Natural killer cell (primary cell): ENCODE results near the gene SLC5A2. TPM values are rescaled to one million over a fixed set of nuclear protein-coding genes. Genes with fewer than 3 reads are reported as not detected.

Experiments
- ATAC-seq, 3 donors: fragments of 150-1000 bp in 2 of 3; fragments of 200-7000 bp in 1 of 3; cut with Tn5 transposase; 1 replicate in 1 of 3; 2 replicates in 2 of 3; pipeline ENCODE4 v1.10.0; 2021; ENCODE audit warnings: mild to moderate bottlenecking in 2 of 3, moderate library complexity in 2 of 3
- DNase-seq, 2 donors: peaks; one replicate each; pipeline versions ENCODE4 v3.0.0 to v3.0.0-alpha.2; 2013 to 2021; ENCODE audit warnings: mixed read lengths in 1 of 2
- H3K27ac ChIP-seq: one replicate; pipeline ENCODE4 v1.5.1; 2013; ENCODE audit warnings: mild to moderate bottlenecking, low read length
- H3K27me3 ChIP-seq: one replicate; pipeline ENCODE4 v1.6.1; 2013; ENCODE audit warnings: low read length; ENCODE audit not compliant: control insufficient read depth, insufficient read depth
- H3K36me3 ChIP-seq: one replicate; pipeline ENCODE4 v1.6.1; 2013; ENCODE audit warnings: low read length; ENCODE audit not compliant: control insufficient read depth, insufficient read depth
- H3K4me1 ChIP-seq: one replicate; pipeline ENCODE4 v1.6.1; 2013; ENCODE audit warnings: low read length; ENCODE audit not compliant: control insufficient read depth, insufficient read depth
- H3K4me3 ChIP-seq: one replicate; pipeline ENCODE4 v1.5.1; 2013; ENCODE audit warnings: low read length
- H3K9me3 ChIP-seq: one replicate; pipeline ENCODE4 v1.6.1; 2013; ENCODE audit warnings: low read length; ENCODE audit not compliant: control insufficient read depth, insufficient read depth
- H3K27ac Mint-ChIP-seq, 2 donors: one replicate each; pipeline ENCODE4 v1.8.0; 2022; ENCODE audit warnings: mild to moderate bottlenecking in 2 of 2, mixed read lengths in 2 of 2, moderate library complexity in 1 of 2
- H3K27me3 Mint-ChIP-seq, 2 donors: one replicate each; pipeline ENCODE4 v1.8.0; 2022; ENCODE audit warnings: low read depth in 2 of 2, mixed read lengths in 2 of 2
- H3K36me3 Mint-ChIP-seq: one replicate; pipeline ENCODE4 v1.8.0; 2022; ENCODE audit warnings: mixed read lengths
- H3K4me1 Mint-ChIP-seq, 2 donors: one replicate each; pipeline ENCODE4 v1.8.0; 2022; ENCODE audit warnings: mixed read lengths in 2 of 2
- H3K4me3 Mint-ChIP-seq: one replicate; pipeline ENCODE4 v1.8.0; 2022; ENCODE audit warnings: mild to moderate bottlenecking, moderate library complexity, mixed read lengths
- H3K9me3 Mint-ChIP-seq, 2 donors: one replicate each; pipeline ENCODE4 v1.8.0; 2022; ENCODE audit warnings: mixed read lengths in 2 of 2
- WGBS: methylation state at CpG from one replicate; pipeline ENCODE4 v1.1.7; 2013; ENCODE audit warnings: missing lambda C conversion rate; ENCODE audit not compliant: insufficient coverage; 5-methylcytosine and 5-hydroxymethylcytosine counted together
- intact Hi-C: fragments of 100-400 bp; cut with micrococcal nuclease; formaldehyde crosslinking; loops from one replicate; pipeline ENCODE4 v1.14.2; 2022
- total RNA-seq, 4 donors: library from RNA; stranded (reverse); fragments of 120-200 nt in 1 of 4; gene quantifications; one replicate each; pipeline versions ENCODE4 v1.2.3 to v1.2.4, GENCODE V29; 2013 to 2022
- TF ChIP-seq, protein P1 (sequence below): fragments of 200-600 bp; IDR thresholded peaks from one replicate; pipeline ENCODE4 v1.8.0; 2022; ENCODE audit warnings: antibody characterized with exemption

SLC5A2 gene
- total RNA-seq, result under 1 TPM in 2 of 3 donors, not detected in 1; 0.20 to 0.96 TPM
- 1.9 TPM for total RNA-seq (2013)

DNA sequence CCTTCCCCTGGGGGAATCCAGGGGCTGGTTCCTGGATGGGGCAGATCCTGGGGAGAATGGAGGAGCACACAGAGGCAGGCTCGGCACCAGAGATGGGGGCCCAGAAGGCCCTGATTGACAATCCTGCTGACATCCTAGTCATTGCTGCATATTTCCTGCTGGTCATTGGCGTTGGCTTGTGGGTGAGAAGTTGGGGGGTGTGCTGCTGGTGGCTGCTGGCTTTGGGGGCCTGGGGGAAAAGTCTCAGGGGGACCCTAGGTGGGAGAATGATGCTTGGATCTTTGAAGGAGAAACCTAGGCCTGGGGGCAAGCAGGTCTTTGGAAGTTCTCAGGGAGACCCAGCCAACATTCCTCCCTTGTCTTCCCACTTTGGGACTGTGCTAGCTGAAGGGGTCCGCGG is at the start of gene SLC5A2:
TSS of gene SLC5A2 (plus strand) at position 43 of the 400 bp plus-strand sequence. CDS start at position 57, 14 bp downstream.
- H3K36me3 ChIP-seq, result no peaks in the 10 kb centered on the region
- intact Hi-C loops, result no loop called here
- ATAC-seq, result no peak
- H3K27me3 ChIP-seq, result no peaks in the 10 kb centered on the region
- H3K27ac ChIP-seq, result no peak within 1 kb of the TSS
- no peaks in the 10 kb centered on the region for H3K36me3 Mint-ChIP-seq
- no peak for DNase-seq
- no peak within 1 kb of the TSS for H3K27ac Mint-ChIP-seq
- no peak within 1 kb of the TSS for H3K4me3 ChIP-seq
- H3K4me3 Mint-ChIP-seq, result no peak within 1 kb of the TSS
- H3K4me1 Mint-ChIP-seq, result peaks cover 7% of the 10 kb centered on the region in 2 donors
- no peaks in the 10 kb centered on the region for H3K9me3 ChIP-seq
- H3K27me3 Mint-ChIP-seq, result peaks cover 10 to 15% of the 10 kb centered on the region in 2 donors
- no peaks in the 10 kb centered on the region for H3K9me3 Mint-ChIP-seq
- WGBS, result 92% methylated on average over 4 of the region's 4 CpGs
- TF ChIP-seq, protein P1, sequence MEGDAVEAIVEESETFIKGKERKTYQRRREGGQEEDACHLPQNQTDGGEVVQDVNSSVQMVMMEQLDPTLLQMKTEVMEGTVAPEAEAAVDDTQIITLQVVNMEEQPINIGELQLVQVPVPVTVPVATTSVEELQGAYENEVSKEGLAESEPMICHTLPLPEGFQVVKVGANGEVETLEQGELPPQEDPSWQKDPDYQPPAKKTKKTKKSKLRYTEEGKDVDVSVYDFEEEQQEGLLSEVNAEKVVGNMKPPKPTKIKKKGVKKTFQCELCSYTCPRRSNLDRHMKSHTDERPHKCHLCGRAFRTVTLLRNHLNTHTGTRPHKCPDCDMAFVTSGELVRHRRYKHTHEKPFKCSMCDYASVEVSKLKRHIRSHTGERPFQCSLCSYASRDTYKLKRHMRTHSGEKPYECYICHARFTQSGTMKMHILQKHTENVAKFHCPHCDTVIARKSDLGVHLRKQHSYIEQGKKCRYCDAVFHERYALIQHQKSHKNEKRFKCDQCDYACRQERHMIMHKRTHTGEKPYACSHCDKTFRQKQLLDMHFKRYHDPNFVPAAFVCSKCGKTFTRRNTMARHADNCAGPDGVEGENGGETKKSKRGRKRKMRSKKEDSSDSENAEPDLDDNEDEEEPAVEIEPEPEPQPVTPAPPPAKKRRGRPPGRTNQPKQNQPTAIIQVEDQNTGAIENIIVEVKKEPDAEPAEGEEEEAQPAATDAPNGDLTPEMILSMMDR, result no peak
- peaks cover 16% of the 10 kb centered on the region for H3K4me1 ChIP-seq

DNA sequence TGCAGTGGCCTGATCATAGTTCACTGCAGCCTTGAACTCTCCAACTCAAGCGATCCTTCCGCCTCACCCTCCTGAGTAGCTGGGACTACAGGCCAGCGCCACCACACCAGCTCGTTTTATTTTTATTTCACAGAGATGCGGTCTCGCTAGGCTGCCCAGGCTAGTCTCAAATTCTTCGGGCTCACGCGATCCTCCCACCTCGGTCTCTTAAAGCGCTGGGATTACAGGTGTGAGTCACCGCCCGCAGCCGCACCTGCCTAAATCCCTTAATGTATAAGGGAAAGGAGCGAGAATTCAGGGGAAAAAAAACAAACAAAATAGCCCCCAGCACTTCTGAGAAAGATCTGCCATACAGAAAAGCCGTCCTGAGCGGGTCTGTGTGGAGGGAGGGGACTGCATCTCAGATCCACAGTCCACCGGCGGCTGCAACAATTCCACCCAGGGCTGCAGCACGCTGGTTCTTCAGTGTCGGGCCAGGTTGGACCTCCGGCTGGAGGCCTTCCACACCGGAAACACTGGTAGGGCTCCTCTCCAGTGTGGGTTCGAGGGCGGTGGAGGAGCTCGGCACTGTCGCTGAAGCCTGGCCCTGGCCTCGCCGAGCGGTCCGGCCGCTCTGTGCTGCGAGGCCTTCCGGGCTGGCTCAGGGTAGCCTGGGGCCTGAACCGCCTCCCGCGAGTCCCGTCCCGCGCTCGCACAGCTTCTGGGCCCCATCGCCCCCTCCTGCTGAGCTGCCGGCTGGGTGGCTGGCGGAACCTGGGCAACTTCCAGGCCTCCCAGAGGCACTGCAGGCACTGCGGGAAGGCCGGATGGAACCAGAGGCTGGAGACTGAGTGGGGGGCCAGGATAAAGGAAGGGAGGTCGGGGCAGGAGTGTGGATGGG is 47.3 kb upstream of the SLC5A2 start:
- no peak overlapping the region for H3K4me3 Mint-ChIP-seq
- no peak overlapping the region for H3K27ac ChIP-seq
- 97% methylated on average over 46 of the region's 47 CpGs for WGBS
- H3K9me3 Mint-ChIP-seq, result no peaks in the 10 kb centered on the region
- TF ChIP-seq, protein P1, result no peak
- H3K9me3 ChIP-seq, result no peaks in the 10 kb centered on the region
- peaks cover 10% of the 10 kb centered on the region for H3K4me1 ChIP-seq
- H3K36me3 ChIP-seq, result no peaks in the 10 kb centered on the region
- no peak for DNase-seq
- H3K27ac Mint-ChIP-seq, result no peak overlapping the region
- H3K27me3 Mint-ChIP-seq, result no peaks in the 10 kb centered on the region
- peaks cover 21 to 27% of the 10 kb centered on the region in 2 donors for H3K4me1 Mint-ChIP-seq
- no peaks in the 10 kb centered on the region for H3K27me3 ChIP-seq
- ATAC-seq, result no peak
- no peaks in the 10 kb centered on the region for H3K36me3 Mint-ChIP-seq
- intact Hi-C loops, result loop anchor here (10.0 kb wide), 1 partner anchor 101 kb away; no protein-coding TSS in a partner anchor
- H3K4me3 ChIP-seq, result no peak overlapping the region

DNA sequence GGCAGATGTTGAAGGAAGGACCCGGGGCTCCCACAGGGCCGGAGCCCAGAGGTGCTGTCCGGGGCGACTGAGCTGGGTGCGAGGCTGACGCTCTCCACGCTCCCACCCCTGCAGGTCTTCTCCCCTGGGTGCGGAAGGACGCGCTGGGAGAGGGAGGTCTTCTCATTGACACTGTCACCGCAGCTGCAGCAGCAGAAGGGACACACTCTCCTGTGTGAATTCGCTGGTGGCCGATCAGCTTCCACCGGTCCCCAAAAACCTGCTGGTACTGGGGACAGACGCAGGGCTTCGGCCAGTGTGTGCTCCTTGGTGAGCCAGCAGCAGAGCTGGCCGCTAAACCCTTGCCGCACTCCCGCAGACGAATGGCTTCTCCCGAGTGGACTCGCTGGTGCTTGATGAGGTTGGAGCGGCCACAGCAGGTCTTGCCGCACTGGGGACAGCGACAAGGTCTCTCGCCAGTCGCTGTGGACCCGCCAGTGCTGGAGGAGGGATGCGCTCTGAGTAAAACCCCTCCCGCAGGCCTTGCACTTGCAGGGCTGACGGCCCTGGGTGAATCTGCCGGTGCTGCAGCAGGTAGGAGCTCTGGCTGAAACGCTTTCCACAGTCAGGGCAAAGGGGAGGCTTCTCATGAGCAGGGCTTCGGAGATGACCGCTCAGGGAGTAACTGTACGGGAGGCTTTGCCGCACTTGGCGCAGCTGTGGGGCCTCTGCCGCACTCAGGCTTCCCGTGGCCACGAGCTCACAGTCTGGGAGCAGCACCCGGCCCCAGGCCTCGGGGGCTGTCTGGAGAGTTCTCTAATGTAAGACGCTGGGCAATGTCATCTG is 46.5 kb upstream of the SLC5A2 start:
- Histone ChIP-seq H3K27me3 (no peaks in the 10 kb centered on the region), H3K4me3 (no peak overlapping the region), H3K36me3 (no peaks in the 10 kb centered on the region), H3K4me1 (peaks cover 3% of the 10 kb centered on the region), H3K9me3 (no peaks in the 10 kb centered on the region), H3K27ac (no peak overlapping the region)
- H3K27ac Mint-ChIP-seq, result no peak overlapping the region
- H3K4me1 Mint-ChIP-seq, result peaks cover 14 to 24% of the 10 kb centered on the region in 2 donors
- ATAC-seq (no peak), DNase-seq (no peak)
- H3K4me3 Mint-ChIP-seq, result no peak overlapping the region
- no peaks in the 10 kb centered on the region for H3K27me3 Mint-ChIP-seq
- H3K9me3 Mint-ChIP-seq, result no peaks in the 10 kb centered on the region
- TF ChIP-seq, protein P1, result no peak
- intact Hi-C loops, result loop anchor here (10.0 kb wide), 1 partner anchor 102 kb away; no protein-coding TSS in a partner anchor
- 97% methylated on average over 44 of the region's 44 CpGs for WGBS
- no peaks in the 10 kb centered on the region for H3K36me3 Mint-ChIP-seq
